Ascending aorta (tissue), 2 donors: ENCODE results near the gene PDZD2. TPM values are rescaled to one million over a fixed set of nuclear protein-coding genes. Genes with fewer than 3 reads are reported as not detected.

Experiments used
- DNase-seq, 2 donors: peaks; one replicate each; pipeline ENCODE4 v3.0.0-alpha.2; 2019; ENCODE audit warnings: low spot score in 2 of 2
- H3K27ac ChIP-seq, 2 donors: fragments of 200-600 bp; sonication (generic); one replicate each; pipeline ENCODE4 v1.5.1; 2016 to 2017; ENCODE audit warnings: mild to moderate bottlenecking in 1 of 2
- H3K27me3 ChIP-seq: fragments of 200-600 bp; sonication (generic); one replicate; pipeline ENCODE4 v1.5.1; 2017
- H3K36me3 ChIP-seq, 2 donors: fragments of 200-600 bp; sonication (generic); one replicate each; pipeline ENCODE4 v1.5.1; 2016
- H3K4me1 ChIP-seq, 2 donors: fragments of 200-600 bp; sonication (generic); one replicate each; pipeline ENCODE4 v1.5.1; 2016 to 2017; ENCODE audit warnings: mild to moderate bottlenecking in 1 of 2
- H3K4me3 ChIP-seq, 2 donors: fragments of 200-600 bp; sonication (generic); one replicate each; pipeline ENCODE4 v1.5.1; 2016 to 2017; ENCODE audit warnings: mild to moderate bottlenecking in 1 of 2
- H3K9me3 ChIP-seq, 2 donors: fragments of 200-600 bp; sonication (generic); one replicate each; pipeline ENCODE4 v1.5.1; 2016
- intact Hi-C: fragments of 100-400 bp; cut with DNase I; formaldehyde crosslinking; loops from one replicate; pipeline ENCODE4 v1.15.1; 2023
- total RNA-seq: library from RNA; depleted of rRNA; stranded (reverse); fragments of >200 nt; gene quantifications from one replicate; pipeline ENCODE4 v1.1.0, GENCODE V29; 2016
- TF ChIP-seq, protein P1 (sequence below), 3 experiments: fragments of 200-600 bp in 2 of 3; fragments of 450-650 bp in 1 of 3; sonication (generic) in 2 of 3; IDR thresholded peaks; one replicate each; pipeline ENCODE4 v1.5.1; 2016 to 2019; ENCODE audit warnings: antibody characterized with exemption in 3 of 3, mild to moderate bottlenecking in 1 of 3, moderate library complexity in 1 of 3

The PDZD2 gene
- total RNA-seq, 1 donor from 2014 or later: 8.1 TPM

DNA sequence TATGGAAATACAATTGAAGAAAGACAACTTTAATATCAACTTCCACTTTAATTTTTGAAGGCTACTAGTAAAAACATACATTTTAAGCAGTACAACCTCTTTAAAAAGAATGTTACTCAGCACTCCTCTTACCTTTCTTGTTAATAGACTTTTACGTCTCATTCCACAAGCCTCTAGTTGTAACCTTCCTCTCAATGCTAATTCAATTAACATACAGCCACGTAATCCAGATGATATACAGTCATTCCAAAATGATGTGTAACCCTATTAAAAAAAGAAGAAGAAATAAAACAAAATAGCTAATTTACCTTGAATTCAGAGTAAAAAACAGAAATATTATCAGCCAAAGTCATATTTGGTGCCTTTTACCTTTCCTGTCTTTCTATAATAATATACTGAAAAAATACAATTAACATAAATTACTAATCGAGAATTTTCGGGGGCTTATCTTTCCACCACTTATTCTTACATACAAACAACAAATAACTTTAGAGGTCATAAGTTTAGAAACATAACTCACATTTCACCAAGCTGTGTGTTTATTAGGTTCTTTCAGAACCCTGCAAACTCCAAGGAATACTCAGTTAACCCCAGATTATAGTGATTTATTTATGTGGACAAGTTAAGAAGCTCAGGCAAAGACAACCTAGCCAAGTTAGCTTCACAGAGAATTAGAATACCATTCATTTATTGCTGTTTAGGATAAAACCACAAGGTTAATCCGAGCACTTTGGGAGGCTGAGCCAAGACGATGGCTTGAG is 504.9 kb downstream of the PDZD2 start:
- no peak for DNase-seq

DNA sequence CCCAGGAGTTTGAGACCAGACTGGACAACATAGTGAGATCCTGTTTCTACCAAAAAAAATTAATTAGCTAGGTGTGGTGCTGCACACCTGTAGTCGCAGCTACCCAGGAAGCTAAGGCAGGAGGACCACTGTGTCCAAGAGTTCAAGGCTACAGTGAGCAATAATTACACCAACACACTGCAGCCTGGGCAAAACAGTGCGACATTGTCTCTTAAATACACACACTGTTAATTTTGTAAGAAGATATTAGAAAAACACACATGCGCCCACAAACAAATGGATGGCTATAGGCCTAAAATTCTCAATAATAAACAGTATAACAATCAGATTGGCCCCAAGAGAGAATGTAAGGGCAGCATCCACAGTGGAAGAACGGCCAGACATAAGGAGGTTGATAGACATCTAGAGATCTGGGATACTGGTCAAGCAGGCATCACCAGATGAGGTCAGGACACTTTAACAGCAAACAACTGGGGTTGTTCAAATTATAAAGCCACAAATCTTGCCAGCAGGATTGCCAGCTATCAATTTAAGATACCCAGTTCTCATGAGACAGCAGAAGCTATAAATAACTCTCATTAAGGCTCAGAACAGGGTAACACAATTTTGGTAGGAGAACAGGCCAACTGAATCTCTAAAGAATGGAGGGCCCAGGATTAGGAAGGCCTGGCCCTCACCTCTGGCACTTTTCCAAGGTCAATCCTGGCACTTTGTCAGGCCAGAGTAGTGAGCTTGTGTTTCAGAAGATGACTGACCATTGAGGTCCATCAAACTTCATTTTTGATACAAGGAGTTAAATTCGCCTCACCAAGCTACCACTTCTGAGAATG is 505.7 kb downstream of the PDZD2 start:
- no peak overlapping the region for H3K4me3 ChIP-seq
- H3K27ac ChIP-seq: no peak overlapping the region
- H3K36me3 ChIP-seq: no peaks in the 10 kb centered on the region
- peaks cover 0 to 20% of the 10 kb centered on the region in 2 donors for H3K4me1 ChIP-seq
- TF ChIP-seq, protein P1, sequence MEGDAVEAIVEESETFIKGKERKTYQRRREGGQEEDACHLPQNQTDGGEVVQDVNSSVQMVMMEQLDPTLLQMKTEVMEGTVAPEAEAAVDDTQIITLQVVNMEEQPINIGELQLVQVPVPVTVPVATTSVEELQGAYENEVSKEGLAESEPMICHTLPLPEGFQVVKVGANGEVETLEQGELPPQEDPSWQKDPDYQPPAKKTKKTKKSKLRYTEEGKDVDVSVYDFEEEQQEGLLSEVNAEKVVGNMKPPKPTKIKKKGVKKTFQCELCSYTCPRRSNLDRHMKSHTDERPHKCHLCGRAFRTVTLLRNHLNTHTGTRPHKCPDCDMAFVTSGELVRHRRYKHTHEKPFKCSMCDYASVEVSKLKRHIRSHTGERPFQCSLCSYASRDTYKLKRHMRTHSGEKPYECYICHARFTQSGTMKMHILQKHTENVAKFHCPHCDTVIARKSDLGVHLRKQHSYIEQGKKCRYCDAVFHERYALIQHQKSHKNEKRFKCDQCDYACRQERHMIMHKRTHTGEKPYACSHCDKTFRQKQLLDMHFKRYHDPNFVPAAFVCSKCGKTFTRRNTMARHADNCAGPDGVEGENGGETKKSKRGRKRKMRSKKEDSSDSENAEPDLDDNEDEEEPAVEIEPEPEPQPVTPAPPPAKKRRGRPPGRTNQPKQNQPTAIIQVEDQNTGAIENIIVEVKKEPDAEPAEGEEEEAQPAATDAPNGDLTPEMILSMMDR (IDR thresholded peaks at IDR 0.05): no peak
- intact Hi-C loops: no loop called here
- H3K9me3 ChIP-seq: no peaks in the 10 kb centered on the region
- no peaks in the 10 kb centered on the region for H3K27me3 ChIP-seq
- no peak for DNase-seq

More for the DNA sequence above, 504.9 kb downstream of the PDZD2 start:
- peaks cover 0 to 15% of the 10 kb centered on the region in 2 donors for H3K4me1 ChIP-seq
- H3K27ac ChIP-seq: no peak overlapping the region
- TF ChIP-seq, protein P1 (IDR thresholded peaks at IDR 0.05): no peak
- no peak overlapping the region for H3K4me3 ChIP-seq
- H3K9me3 ChIP-seq: no peaks in the 10 kb centered on the region
- intact Hi-C loops: no loop called here
- no peaks in the 10 kb centered on the region for H3K27me3 ChIP-seq
- peaks cover 0 to 6% of the 10 kb centered on the region in 2 donors for H3K36me3 ChIP-seq

DNA sequence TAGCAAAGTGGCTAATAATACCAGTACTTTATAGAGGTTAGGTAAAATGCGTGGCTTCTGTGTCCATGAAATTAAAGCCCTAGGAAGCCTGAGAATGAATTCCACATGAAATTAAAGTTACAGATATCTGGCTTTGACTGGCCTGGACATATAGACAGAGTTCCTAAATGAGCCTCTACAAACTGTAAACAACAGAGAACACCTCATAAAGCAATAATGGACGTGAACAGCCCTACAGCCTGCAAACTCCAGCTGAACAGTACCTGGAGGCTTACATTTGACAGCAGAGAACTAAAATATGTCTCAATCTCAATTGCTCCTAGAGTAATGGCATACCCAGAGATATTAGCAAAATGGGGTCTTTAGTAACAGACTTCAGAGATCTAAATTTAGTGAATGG is 506.4 kb downstream of the PDZD2 start:
- TF ChIP-seq, protein P1 (IDR thresholded peaks at IDR 0.05): no peak
- Histone ChIP-seq H3K4me1 (peaks cover 0 to 21% of the 10 kb centered on the region in 2 donors), H3K27ac (no peak overlapping the region), H3K27me3 (no peaks in the 10 kb centered on the region), H3K36me3 (no peaks in the 10 kb centered on the region), H3K9me3 (no peaks in the 10 kb centered on the region), H3K4me3 (no peak overlapping the region)
- no peak for DNase-seq
- intact Hi-C loops: no loop called here

DNA sequence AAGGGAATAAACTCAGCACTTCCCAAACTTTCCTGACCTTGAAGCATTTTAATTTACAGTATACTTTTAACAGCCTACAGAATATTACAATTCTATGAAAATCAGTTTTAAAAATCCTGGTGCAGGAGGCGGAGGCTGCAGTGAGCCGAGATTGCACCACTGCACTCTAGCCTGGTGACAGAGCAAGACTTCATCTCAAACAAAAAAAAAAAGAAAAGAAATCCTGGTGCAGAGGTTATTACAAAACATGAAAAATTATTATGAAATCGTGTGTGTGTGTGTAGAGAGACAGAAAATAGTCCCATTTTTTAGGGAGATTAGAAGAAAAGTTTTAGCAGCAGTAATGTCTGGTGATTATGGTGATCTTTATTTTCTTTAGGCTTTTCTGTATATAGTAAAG is 508.3 kb downstream of the PDZD2 start:
- no peak for DNase-seq
- Histone ChIP-seq H3K36me3 (no peaks in the 10 kb centered on the region), H3K9me3 (no peaks in the 10 kb centered on the region), H3K27ac (no peak overlapping the region), H3K4me1 (peaks cover 0 to 25% of the 10 kb centered on the region in 2 donors), H3K27me3 (no peaks in the 10 kb centered on the region), H3K4me3 (no peak overlapping the region)
- intact Hi-C loops: no loop called here
- TF ChIP-seq, protein P1 (IDR thresholded peaks at IDR 0.05): no peak

DNA sequence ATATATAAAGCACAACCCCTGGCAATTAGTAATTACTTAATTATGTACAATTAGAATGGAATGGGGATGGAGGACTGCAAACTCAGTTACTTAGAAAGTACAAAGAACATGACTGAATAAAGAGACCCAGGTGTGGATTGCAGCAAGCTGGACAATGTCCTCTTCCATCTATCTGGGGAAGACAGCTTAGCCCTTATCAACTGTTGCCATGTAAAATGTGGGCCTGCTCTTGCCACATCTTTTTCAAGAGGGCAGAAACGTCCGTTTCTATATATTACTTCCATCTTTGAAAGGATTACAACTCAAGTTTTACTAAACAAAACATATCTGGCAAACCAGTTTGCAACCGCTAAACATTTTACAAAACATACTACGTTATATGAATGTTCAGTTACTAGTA is 509.0 kb downstream of the PDZD2 start:
- Histone ChIP-seq H3K9me3 (no peaks in the 10 kb centered on the region), H3K4me3 (no peak overlapping the region), H3K27ac (no peak overlapping the region), H3K36me3 (no peaks in the 10 kb centered on the region), H3K27me3 (no peaks in the 10 kb centered on the region), H3K4me1 (peaks cover 0 to 32% of the 10 kb centered on the region in 2 donors)
- intact Hi-C loops: no loop called here
- no peak for DNase-seq
- TF ChIP-seq, protein P1 (IDR thresholded peaks at IDR 0.05): no peak
